ENCODE data around the gene UBE2L3.

UBE2L3 gene

GRCh38 chr22:21650823-21651520 lies 83.5 kb downstream of the UBE2L3 start:
- DNase-seq = no peak

GRCh38 chr22:21651521-21652009 lies 84.1 kb downstream of the UBE2L3 start:
- DNase-seq = no peak

- DNase-seq = peak; percentile 10
Measured at GRCh38 chr22:21652010-21652546, 84.6 kb downstream of the UBE2L3 start.

- DNase-seq = no peak
Measured at GRCh38 chr22:21652547-21653545, 85.3 kb downstream of the UBE2L3 start.

- no peak for DNase-seq
Measured at GRCh38 chr22:21657020-21657359, 89.5 kb downstream of the UBE2L3 start.

- DNase-seq = peak; percentile 26
Measured at GRCh38 chr22:21657360-21658032, 90.0 kb downstream of the UBE2L3 start.

- no peak for DNase-seq
Measured at GRCh38 chr22:21659864-21660525, 92.5 kb downstream of the UBE2L3 start.

GRCh38 chr22:21660904-21661303 lies 93.4 kb downstream of the UBE2L3 start:
- no peak for DNase-seq

GRCh38 chr22:21661991-21662390 lies 94.5 kb downstream of the UBE2L3 start:
- no peak for DNase-seq

GRCh38 chr22:21663738-21664137 lies 96.2 kb downstream of the UBE2L3 start:
- DNase-seq = no peak

GRCh38 chr22:21665047-21665851 lies 97.7 kb downstream of the UBE2L3 start:
- DNase-seq = no peak

- DNase-seq = no peak
Measured at GRCh38 chr22:21666786-21667185, 99.3 kb downstream of the UBE2L3 start.

GRCh38 chr22:21669026-21669425 lies 101.5 kb downstream of the UBE2L3 start:
- no peak for DNase-seq

GRCh38 chr22:21672107-21672629 lies 104.7 kb downstream of the UBE2L3 start:
- no peak for DNase-seq
